Measurements from ENCODE around the gene MSI2.

DNA sequence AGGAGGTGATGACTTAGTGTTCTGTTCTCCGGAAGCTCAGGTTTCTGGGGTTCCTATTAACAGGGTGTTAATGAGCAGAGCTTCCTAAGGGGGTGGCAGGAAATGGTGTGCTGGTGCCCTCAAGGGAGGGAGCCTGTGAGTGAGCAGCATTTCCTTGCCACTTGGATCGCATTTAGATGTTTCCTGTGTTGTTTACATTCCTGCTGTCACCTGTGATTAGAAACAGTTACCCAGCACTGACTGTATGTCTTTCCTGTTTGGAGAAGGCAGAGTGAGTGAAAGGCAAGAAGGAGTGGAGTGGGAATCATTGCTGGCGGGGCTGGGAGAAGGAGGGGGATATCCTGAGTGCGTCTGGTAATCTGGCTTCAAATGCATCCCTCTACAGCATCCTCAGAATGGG, 274.2 kb downstream of the MSI2 start:
- TF ChIP-seq ZNF76 (CRISPR knock-in tag; IDR thresholded peaks at IDR 0.05; ENCODE audit: borderline replicate concordance) (no peak), POLR2A (conservative IDR thresholded peaks at IDR 0.05) (no peak), RFX5 (IDR thresholded peaks at IDR 0.05; ENCODE audit: low read depth, low read length) (no peak), CBFA2T3 (IDR thresholded peaks at IDR 0.05) (no peak), ZNF263 (CRISPR knock-in tag; IDR thresholded peaks at IDR 0.05; ENCODE audit: borderline replicate concordance) (no peak), YY1 (IDR thresholded peaks at IDR 0.05; ENCODE audit: borderline replicate concordance in 1 of 3, control insufficient read depth in 1 of 3, extremely low read depth in 1 of 3, insufficient read depth in 3 of 3, insufficient read length in 1 of 3, insufficient replicate concordance in 2 of 3, low read depth in 1 of 3, low read length in 2 of 3) (no peak), CHD4 (IDR thresholded peaks at IDR 0.05; ENCODE audit: insufficient read depth, insufficient replicate concordance, low read depth, low read length, poor library complexity, severe bottlenecking) (no peak), ELF4 (CRISPR knock-in tag; IDR thresholded peaks at IDR 0.05) (no peak), ETV6 (IDR thresholded peaks at IDR 0.05; ENCODE audit: borderline replicate concordance in 1 of 2, low read depth in 2 of 2, low read length in 1 of 2) (no peak), ETV6 (CRISPR knock-in tag; IDR thresholded peaks at IDR 0.05; ENCODE audit: borderline replicate concordance) (no peak), ZNF224 (CRISPR knock-in tag; IDR thresholded peaks at IDR 0.05) (no peak)
- TF ChIP-seq, protein P1, sequence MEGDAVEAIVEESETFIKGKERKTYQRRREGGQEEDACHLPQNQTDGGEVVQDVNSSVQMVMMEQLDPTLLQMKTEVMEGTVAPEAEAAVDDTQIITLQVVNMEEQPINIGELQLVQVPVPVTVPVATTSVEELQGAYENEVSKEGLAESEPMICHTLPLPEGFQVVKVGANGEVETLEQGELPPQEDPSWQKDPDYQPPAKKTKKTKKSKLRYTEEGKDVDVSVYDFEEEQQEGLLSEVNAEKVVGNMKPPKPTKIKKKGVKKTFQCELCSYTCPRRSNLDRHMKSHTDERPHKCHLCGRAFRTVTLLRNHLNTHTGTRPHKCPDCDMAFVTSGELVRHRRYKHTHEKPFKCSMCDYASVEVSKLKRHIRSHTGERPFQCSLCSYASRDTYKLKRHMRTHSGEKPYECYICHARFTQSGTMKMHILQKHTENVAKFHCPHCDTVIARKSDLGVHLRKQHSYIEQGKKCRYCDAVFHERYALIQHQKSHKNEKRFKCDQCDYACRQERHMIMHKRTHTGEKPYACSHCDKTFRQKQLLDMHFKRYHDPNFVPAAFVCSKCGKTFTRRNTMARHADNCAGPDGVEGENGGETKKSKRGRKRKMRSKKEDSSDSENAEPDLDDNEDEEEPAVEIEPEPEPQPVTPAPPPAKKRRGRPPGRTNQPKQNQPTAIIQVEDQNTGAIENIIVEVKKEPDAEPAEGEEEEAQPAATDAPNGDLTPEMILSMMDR (IDR thresholded peaks at IDR 0.05 in 2 of 3, conservative IDR thresholded peaks at IDR 0.05 in 1 of 3; ENCODE audit: insufficient read depth in 2 of 3, low read depth in 1 of 3, low read length in 3 of 3): no peak
- TF ChIP-seq, protein P2, sequence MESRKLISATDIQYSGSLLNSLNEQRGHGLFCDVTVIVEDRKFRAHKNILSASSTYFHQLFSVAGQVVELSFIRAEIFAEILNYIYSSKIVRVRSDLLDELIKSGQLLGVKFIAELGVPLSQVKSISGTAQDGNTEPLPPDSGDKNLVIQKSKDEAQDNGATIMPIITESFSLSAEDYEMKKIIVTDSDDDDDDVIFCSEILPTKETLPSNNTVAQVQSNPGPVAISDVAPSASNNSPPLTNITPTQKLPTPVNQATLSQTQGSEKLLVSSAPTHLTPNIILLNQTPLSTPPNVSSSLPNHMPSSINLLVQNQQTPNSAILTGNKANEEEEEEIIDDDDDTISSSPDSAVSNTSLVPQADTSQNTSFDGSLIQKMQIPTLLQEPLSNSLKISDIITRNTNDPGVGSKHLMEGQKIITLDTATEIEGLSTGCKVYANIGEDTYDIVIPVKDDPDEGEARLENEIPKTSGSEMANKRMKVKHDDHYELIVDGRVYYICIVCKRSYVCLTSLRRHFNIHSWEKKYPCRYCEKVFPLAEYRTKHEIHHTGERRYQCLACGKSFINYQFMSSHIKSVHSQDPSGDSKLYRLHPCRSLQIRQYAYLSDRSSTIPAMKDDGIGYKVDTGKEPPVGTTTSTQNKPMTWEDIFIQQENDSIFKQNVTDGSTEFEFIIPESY (CRISPR knock-in tag; IDR thresholded peaks at IDR 0.05): no peak
- TF ChIP-seq, protein P3, sequence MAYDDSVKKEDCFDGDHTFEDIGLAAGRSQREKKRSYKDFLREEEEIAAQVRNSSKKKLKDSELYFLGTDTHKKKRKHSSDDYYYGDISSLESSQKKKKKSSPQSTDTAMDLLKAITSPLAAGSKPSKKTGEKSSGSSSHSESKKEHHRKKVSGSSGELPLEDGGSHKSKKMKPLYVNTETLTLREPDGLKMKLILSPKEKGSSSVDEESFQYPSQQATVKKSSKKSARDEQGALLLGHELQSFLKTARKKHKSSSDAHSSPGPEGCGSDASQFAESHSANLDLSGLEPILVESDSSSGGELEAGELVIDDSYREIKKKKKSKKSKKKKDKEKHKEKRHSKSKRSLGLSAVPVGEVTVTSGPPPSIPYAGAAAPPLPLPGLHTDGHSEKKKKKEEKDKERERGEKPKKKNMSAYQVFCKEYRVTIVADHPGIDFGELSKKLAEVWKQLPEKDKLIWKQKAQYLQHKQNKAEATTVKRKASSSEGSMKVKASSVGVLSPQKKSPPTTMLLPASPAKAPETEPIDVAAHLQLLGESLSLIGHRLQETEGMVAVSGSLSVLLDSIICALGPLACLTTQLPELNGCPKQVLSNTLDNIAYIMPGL (CRISPR knock-in tag; IDR thresholded peaks at IDR 0.05): no peak

All from K562 (cell line).